Ammon's horn (tissue), 1 donor: ENCODE results near the gene EFHC1.
"Not testable (repeated sequence)": the region's sequence is repeated elsewhere in the genome, so short reads cannot be mapped to it uniquely, and the experiment has no call there.

ENCODE experiments used
- DNase-seq: peaks from one replicate; pipeline ENCODE4 v3.0.0-alpha.2; 2016; ENCODE audit warnings: low spot score

EFHC1 gene

GRCh38 chr6:52399511-52400312 is 20.4 kb upstream of the EFHC1 start:
- peak; percentile 84 for DNase-seq

- DNase-seq: no peak
Observed at GRCh38 chr6:52400313-52401041, 19.7 kb upstream of the EFHC1 start.

DNA sequence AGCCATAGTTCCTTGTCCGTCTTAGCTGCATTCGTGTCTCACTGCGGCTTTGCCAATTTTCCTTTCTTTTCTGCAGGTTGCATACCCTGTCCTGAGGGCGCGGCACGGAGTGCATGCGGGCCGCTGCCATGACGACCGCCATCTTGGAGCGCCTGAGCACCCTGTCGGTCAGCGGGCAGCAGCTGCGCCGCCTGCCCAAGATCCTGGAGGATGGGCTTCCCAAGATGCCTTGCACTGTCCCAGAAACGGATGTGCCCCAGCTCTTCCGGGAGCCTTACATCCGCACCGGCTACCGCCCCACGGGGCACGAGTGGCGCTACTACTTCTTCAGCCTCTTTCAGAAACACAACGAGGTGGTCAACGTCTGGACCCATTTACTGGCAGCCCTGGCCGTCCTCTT is 17.1 kb upstream of the EFHC1 start:
- no peak for DNase-seq

DNA sequence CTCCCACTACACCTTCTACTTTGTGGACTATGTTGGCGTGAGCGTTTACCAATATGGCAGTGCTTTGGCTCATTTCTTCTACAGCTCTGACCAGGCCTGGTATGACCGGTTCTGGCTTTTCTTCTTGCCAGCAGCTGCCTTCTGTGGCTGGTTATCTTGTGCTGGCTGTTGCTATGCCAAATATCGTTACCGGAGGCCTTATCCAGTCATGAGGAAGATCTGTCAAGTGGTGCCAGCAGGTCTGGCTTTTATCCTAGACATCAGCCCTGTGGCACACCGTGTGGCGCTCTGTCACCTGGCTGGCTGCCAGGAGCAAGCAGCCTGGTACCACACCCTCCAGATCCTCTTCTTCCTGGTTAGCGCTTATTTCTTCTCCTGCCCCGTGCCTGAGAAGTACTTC is 16.5 kb upstream of the EFHC1 start:
- no peak for DNase-seq

DNA sequence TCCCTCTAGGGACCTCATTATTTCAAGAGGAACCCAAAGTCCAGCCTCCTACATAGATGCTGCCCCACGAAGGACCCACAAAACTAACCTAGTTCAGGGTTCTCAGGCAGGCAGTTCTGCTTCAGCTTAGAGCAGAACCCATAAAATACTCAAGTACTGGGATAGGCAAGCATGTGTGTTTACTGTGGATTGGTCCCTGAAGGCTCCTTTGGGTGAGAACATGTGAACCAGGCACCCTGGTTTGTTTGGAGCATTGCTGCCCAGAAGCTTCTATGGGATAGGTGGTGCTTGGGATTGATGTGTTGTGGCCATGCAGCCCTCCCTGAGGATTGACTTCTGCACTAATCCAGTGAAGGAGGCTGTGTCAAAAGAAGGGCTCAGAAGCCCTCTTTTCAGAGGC is 14.9 kb upstream of the EFHC1 start:
- no peak for DNase-seq

GRCh38 chr6:52407467-52407866 is 12.7 kb upstream of the EFHC1 start:
- DNase-seq: peak; percentile 32

- DNase-seq: no peak
Observed at GRCh38 chr6:52409499-52409898, 10.6 kb upstream of the EFHC1 start.

- no peak for DNase-seq
Observed at GRCh38 chr6:52410979-52411378, 9.2 kb upstream of the EFHC1 start.

- no peak for DNase-seq
Observed at GRCh38 chr6:52411911-52412310, 8.2 kb upstream of the EFHC1 start.

DNA sequence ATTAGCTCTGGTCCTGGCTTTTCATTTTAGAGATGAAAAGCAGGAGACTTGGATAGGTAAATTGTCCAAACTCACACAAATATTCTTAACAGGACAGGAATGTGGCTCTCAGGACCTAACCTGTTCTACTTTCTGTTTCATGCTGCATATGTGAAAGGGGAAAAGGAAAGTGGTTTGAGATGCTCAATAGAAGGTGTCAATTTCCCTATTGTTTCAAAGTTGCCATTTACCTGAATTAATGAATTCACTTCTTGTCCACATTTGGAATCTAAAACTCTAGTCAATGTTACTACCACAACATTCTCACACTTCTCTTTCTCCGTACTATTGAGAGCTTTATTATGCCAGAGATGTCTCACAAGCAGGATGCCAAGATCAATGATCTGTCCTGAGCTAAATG is 4.8 kb upstream of the EFHC1 start:
- DNase-seq: no peak

DNA sequence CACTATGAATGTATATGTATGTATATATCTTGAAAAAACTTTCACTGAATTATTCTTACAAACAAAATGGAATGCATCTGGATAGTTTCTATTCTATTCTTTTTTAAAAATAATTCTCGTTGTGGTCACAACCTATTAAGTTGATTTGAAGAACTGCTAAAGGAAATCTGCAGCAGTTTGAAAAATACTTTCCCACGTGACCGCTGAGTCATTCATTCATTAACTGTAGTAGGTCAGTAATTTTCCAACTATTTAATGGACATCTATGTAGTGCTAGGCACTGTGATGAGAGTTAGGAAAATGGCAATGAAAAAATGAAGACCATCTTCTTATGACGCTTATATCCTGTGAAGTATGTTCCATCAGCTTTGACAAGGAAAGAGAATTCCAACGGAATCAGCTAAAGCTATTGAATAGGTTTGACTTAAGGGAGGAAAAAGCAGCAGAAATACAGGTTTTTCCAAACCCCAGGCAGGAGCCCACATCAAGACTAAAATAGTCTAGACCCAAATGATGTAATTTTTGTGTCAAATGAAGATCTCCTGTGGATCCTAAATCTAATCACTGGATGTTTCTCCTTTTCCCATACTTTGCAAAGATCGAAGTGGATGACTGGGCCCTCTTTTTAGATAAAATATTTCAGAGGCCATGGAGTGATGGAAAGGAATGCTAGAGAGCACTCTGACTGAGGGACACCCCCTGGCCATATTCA is 4.1 kb upstream of the EFHC1 start:
- no peak for DNase-seq

DNA sequence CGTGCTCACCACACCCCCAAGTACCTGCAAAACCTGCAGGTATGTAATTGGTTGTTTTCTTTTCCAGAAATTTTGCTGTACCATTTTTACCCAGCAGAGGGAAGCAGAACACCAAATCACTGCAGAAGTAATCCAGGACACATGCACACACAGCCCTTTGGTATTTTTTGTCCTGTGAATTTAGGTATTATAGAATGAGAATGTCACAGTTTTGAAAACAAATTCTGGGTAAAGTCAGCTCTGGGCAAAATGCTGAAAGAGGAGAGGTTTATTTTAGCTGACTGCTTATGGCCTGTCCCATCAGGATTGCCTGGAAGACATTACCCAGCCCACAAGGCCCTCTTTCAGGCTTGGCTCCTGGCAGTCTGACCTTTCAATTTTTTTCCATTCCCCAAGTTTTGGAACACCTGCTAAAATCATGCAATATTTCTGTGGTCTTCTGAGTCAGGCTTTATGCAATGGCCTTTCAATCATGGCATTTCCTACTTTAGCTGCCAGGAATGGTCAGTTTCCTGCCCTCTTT is 3.5 kb upstream of the EFHC1 start:
- peak; percentile 49 for DNase-seq

DNA sequence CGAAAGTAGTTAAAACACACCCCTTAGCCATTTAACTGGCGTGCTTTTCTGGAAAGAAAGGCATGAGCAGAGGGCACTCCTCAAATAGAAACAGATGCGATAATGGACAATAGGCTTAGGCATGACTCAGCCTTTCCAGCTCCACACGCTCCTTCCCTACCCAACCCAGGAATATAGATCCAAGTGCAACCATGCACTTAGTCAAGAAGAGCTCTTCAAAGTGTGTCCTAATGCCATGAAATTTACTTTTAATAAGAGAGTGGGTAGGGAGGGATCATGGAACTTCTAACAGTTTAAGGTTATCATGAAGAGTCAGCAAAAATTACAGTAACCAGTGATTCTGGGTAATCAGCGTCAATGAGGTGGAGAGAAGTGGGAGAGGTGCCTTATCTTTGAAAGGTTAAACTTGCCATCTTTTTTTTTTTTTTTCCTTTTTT is 2.4 kb upstream of the EFHC1 start:
- no peak for DNase-seq

GRCh38 chr6:52418606-52419005 is 1.5 kb upstream of the EFHC1 start:
- DNase-seq: no peak

DNA sequence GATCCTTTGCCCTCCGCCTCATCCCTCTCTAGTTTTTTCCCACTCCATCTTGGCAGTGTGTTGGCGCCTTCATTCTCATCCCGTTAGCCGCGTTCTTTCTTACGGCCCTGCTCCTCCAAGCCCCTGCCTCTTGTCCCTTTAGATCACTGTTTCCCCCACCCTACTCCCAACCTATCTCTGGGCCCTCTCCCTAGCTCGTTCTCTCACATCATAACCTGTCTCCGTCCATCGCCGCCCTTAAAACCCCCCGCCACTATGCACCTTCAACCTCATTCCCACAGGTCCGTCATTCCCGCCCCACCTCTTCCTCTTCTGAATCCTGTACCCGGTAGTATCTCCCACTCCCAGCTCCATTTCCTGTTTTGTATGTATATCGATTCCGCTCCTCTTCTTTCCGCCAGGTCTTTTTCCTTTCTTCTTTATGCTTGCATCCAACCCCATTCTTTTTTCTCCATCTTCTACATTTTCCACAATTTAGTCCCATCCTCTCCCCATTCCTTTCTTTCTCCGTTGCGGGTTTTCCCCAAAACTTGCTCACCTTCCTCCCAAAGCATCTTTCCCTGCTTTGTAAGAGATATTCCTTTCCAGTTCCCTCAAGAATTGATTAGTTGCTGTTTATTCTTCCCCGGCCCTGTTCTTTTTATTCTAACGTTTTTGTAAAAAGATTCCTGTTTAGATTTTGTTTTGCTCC is 671 bp downstream of the EFHC1 start:
- DNase-seq: peak; percentile 64

DNA sequence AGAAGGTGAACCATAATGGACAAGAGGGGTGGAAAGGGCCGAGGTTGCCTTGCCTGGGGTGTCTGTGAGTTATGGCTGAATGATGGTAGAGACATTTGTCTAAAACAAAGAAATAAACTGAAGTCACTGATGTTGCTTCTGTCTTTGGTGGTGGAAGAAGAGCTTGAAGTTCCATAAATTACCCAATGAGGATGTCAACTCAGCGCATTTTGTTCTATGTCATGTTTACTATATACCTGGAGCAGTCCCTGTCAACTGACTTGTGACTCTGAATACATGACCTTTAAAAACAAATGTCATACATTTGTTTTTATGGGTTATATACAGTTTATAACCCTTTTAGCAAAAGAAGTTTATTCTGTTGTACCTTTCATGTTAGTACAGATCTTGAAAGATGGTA is 2.0 kb downstream of the EFHC1 start:
- DNase-seq: no peak

GRCh38 chr6:52423448-52423847 is 3.3 kb downstream of the EFHC1 start:
- DNase-seq: no peak

DNA sequence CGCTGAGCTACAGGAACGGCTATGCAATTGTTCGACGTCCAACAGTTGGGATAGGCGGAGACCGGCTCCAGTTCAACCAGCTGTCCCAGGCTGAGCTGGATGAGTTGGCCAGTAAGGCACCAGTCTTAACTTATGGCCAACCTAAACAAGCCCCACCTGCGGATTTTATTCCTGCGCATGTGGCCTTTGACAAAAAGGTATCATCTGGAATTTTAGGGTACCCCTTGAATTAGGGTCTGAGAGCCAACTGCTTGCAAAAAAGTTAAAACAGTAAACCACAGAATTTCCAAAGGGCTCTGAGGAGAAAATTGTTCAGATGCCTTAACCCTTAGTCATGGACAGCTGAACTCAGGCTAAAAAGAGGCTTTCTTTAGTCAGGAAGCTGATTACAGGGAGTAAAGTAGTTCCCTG is 3.8 kb downstream of the EFHC1 start:
- no peak for DNase-seq

- DNase-seq: no peak
Observed at GRCh38 chr6:52424513-52424912, 4.4 kb downstream of the EFHC1 start.

DNA sequence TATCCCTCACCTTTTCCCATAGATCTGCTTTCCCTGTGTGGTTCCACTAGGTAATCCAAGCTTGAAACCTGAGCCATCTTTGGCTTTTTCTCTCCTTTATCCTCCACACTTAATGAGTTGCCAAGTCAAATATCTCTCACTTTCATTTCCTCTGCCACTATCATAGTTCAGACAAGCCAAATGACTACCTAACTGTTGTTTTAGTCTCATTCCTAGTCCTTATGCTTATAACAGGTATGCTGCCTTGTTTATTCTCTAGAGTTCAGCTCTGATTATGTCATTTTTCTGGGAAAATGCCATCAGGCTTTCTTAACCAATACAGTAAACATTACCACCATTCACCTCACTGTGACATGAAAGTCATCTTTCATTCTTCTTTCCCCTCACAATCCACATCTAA is 6.5 kb downstream of the EFHC1 start:
- DNase-seq: no peak

DNA sequence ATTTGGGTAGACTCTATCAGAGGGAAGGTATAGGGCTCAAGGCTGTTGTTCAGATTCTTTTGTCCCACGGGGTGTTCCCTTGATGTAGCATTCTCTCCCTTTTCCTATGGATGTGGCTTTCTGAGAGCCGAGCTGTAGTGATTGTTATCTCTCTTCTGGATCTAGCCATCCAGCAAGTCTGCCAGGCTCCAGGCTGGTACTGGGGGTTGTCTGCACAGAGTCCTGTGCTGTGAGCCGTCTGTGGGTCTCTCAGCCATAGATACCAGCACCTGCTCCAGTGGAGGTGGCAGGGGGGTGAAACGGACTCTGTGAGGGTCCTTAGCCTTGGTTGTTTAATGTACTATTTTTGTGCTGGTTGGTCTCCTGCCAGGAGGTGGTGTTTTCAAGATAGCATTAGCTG is 13.2 kb downstream of the EFHC1 start:
- not testable (repeated sequence) for DNase-seq

DNA sequence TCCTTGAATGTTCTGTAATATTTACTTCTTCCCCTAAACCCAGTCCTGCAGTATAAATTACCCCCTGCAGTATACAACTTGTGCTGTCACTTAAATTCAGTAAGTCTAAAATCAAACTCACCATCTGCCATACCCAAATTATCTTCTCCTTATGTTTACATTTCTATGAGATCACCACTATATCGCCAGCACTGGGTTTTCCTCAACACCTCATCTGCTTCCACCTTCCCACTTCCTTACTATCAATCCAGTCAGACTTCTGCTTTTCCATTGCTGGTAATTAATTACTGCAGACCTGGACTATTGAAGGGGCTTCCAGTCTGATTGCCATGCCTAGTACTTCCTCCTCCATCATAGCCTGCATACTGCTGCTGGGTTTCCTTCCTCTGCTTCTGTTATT is 15.2 kb downstream of the EFHC1 start:
- no peak for DNase-seq
